Measurements from ENCODE around the gene CCDC149.

CCDC149 gene

DNA sequence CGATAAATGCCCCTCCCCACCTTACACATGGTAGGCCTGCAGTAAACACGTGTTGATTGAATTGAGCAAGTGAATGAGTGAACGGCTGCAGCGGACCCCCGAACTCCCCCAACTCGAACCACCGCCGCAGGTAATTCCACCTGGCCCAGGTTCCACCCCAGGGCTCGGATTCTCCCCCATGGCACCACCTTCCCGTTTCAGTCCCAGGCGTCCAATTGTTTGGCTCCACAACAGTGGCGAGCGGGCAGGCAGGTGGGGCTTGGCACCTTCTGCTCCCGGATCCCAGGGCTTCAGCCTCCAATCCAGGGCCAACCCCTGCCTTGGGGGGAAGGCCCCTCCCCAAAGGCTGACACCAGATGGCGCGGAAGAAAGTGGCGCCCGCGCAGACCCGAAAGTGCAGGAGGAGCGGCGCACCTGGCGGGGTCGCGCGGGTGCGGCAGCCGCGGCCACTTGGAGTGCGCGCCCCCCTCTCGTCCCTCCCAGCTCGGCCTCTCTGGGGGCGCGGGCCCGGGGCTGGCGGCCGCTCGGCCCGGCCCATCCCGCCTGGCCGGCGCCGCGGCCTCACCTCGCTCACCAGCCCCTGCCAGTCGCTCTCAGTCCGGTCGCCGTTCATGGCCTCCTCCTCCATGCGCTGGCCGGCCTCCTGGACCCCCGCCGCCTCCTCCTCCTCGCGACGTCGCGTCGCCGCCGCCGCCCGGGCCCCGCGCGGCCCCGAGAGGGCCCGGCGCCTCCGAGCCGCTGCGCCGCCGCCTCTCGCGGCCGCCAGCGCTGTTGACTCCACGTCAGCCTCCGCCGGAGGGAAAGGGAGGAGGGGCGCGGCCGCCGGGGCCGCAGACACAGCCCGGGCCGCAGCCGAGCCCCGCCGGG lies at the start of gene CCDC149:
Gene CCDC149 (minus strand): TSS at position 791 of the 867 bp plus-strand sequence. CDS start 178 bp downstream, at position 613.
- peak; percentile 82 for DNase-seq

DNA sequence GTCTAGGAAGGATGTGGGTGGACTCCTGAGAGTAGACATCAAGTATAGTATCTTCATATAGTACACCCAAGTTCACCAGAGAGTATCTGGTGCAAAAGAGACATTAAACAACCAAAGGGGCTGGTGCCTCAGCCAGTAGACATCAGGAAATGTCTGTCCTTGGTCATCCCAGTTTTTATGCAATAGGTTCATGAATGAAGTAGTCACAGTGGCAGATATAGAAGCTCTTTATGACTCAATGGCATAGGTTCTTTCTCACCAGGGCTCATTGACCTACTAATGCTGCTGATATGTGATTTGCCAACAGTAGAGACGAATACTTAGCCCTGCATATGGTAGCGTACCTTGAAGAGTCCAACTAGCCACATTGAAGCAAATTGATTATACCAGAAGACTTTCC lies 45.0 kb upstream of the CCDC149 start:
- no peak for DNase-seq

DNA sequence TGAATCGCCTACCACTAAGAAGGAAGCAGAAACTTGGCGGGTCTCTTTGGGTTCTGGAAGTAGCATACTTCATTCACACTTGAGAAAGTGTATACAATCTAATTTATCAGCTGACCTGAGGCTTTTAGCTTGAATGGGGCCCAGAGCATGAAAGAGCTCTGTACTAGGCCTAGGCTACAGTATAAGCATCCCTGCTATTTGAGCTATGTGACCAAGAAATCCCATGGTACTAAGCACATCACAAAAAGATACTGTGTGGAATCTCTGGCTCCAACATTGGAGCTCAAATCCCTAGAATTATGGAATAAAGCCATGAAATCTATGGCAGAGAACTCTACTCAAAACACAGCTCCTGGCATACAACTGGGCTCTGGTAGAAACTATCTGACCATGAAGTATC lies 43.9 kb upstream of the CCDC149 start:
- DNase-seq: no peak

DNA sequence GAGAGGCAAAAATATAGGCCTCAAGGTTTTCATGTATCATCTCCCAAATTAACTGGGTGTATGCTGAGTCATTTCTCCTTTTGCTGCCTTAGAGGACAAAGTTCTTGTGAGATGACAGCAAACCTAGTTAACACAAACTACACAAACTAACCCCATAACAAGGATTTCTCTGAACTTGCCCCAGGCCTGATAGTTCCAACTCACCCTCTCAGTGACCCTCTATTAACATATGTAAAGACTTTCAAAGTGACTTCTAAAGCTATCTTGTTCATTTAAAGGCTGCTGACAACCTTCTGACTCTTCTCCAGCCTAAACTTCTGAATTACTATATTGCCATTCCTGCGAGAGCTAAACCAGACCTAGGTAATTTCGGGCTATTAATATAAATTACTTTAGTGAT lies 43.2 kb upstream of the CCDC149 start:
- DNase-seq: no peak

DNA sequence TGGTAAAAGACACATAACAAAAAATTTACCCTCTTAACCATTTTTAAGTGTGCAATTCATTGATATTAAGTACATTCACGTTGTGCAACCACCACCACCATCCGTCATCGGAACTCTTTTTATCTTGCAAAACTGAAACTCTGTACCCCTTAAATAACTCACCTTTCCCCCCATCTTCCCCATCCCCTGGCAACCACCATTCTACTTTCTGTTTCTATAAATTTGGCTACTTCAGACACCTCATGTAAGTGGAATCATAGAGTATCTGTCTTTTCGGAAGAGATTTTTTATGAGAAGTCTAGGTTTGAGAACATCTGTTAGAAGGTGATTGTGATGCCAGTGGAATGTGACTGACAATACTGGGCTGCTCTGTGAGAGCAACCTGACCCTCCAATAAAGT lies 39.8 kb upstream of the CCDC149 start:
- no peak for DNase-seq

DNA sequence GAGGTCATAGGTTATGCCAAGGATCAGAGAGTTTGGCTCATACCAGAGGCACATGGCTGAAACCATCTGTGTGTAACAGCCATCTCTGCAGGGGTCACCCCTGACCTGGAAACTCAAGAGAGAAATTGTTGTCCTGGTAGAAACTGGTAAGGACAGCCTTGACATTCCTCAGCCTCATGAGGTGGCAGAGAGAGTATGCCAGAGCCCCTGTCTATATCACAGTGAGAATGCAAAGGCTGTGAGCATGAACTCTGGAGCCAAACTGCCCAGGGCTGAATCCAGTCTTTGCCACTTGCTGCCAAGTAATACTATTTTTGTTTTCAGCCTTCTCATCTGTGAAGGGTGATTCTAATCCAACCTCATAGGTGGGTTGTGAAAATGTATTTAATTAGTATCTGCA lies 37.1 kb upstream of the CCDC149 start:
- no peak for DNase-seq

DNA sequence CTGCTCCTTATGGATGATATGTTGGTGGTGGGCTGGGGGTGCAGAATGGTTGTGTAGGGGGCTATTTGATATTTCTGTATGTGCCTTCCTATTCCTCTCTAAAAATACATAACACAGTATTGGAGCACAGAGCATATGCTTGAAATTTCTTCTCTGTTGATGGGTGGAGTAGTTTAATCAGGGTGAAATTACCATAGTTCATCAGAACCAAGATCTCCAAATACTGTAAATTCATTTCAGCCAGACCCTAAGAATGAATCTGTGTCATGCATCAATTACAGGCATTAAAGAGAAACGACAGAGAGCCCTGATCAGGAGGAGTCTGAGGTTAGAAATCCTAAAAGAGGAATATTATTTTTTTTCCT lies 25.1 kb upstream of the CCDC149 start:
- no peak for DNase-seq

DNA sequence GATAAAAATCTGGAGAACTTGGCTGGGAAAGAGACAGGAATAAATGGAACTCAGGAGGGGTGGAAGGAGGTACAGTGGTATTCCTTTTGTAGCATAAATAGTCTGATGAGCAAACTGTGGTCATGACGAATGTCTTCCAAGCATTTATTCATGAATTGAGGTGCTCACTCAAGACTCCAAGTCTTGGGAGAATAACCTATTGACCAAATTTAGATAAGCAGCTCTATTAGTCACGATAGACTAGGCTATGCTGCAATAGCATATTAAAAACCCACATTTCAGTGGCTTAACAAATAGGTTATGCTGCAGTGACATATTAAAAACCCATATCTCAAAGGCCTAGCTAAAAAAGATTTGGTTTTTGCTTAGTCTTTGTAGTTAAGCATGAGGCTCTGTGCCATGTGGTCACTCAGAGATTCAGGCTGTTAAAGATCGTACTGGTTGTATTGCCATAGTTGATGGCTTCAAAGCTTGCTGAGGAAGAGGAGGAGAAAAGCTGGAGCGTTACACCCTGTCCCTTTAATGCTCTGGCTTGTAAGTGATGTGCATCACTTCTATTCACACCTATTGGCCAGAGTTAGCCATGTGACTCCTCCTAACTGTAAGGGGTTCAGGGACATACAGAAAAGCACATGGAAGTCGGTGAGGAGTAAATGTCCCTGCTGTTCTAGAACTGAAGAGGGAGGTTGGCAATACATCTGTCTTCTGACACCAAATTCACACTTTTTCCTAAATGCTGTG lies 24.5 kb upstream of the CCDC149 start:
- no peak for DNase-seq

DNA sequence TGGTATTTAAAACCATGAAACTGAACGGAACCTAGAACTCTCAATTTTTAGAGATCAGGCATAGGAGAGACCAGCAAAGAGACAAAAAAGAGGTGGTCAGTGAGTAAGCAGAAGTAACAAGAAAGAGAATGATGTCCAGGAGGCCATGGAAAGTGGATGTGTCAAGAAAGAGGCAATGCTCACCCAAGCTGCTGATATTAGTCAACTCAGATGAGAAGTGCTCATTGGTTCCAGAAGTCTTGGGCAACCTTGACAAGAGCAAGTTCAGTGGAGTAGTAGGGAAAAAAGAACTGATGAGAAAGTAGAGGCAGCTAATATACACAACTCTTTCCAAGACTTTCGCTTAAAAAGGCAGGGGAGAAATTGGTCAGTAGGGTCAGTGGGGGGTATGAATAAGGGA lies 23.0 kb upstream of the CCDC149 start:
- DNase-seq: no peak

DNA sequence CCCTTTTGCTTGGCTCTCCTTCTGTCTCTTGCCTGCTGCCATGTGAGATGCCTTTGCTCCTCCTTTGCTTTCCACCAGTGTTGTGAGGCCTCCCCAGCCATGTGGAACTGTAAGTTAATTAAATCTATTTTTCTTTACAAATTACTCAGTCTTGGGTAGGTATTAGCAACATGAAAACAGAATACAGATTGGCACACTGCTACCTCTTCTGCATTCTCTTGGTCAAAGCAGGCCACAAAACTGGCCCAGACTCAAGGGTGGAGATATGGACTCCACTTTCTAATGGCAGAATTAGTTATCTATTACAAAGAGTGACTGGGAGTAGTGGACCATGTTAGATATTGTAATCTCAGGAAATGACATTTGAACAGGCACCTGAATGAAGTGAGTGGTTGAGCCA lies 21.5 kb upstream of the CCDC149 start:
- no peak for DNase-seq

DNA sequence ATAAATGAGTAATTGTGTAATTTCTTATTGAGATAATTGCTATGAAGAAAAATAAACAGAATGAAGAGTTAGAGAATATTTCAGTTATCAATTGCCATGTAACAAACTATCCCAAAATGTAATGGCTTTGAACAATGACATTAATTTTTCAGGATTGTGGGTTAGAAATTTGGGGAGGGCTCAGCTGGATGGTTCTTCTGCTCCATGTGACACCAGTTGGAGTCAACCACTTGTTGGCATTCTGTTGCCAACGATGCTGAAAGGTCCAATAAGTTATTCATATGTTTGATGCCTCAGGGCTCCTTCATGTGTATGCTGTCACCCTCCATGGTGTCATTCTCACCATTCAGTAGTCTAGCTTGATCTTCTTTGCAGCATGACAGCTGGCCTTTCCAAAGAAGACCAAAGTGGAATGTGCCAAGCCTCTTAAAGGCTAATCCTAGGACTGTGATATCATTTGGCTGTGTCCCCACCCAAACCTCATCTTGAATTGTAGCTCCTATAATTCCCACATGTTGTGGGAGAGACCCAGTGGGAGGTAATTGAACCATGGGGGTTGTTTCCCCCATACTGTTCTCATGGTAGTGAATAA lies 20.9 kb upstream of the CCDC149 start:
- no peak for DNase-seq

DNA sequence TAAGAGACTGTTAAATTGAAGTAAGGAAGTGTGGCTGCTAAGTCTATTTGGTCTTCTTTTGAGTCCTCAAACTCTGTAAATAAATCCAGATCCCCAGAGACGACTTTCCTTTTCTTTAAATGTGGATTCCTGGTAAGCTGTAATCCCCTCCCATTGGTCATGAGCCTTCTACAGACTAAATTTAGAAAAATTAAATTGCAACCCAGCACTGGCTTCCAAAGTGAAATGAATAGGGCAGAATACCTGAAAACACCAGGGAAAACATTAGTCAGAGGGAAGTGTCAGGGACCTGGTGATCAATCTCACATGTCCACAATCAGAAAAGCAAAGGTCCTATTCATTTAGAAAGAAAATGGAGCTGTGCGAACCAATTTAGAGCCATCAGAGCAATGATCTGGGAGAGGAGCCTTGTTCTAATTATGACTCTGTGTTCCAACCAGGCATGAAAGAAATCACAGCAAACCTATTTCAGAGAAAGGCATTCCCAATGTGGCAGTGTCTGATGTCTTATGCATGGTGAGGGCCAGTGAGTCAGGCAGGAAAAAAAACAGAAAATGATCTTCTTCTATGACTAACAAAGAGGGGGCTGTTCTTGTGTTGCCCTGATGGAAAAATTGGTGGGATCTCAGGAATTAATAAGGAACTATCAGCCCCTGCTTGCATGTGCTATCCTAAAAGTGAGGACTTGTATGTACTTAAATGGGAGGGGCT lies 19.8 kb upstream of the CCDC149 start:
- DNase-seq: no peak

DNA sequence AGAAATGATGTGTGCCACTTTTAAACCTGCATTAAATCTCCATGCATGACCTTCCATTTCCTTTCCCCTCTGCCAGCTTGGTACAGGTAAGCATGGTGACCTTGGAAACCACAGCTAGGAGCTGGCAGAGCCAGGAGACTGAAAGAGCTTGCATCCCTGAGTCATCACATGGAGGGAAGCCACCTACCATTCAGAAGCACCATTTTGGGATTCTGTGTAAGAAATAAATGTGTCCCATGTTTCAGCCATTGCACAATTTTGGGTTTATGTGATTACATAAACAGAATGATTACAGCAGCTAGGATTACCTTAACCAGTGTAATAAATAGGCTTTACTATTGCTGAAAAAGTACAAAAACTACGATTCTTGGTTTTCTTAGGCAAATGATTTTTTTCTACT lies 17.3 kb upstream of the CCDC149 start:
- no peak for DNase-seq

DNA sequence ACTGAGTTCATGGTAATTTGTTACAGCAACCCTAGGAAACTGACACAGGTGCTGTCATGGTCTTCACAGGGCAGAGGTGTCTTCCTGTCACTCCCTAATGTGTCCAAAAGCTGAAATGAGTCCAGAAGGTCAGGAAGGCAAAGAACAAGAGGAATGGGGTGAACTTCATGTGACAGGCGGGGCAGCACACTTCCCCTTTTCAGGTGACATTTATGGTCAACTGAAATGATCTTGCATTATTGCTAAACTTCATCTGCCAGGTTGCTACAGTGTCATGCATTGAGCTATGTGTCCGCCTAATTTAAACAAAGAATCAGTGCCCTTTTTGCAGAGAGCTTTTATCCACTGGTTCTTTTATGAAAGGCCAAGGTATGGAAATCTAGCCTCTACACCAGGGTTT lies 15.9 kb upstream of the CCDC149 start:
- DNase-seq: no peak

DNA sequence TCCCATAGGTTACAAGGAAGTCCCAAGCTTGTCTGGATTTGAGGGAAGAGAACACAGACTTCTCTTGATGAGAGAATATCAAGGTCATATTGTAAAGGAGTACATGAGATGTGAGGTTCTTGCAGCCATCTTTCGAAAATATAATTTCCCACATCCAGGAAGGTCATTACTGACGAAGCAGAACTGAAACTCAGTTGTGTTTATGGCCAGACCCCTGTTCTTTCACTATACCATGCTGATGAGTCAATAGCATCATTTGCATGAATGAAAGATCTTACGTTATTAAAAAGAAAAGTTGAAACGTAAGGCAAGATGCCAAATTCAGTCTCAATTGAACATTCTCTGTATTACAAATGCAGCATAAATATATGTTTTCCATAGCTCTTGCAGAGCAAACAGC lies 14.2 kb upstream of the CCDC149 start:
- DNase-seq: no peak

DNA sequence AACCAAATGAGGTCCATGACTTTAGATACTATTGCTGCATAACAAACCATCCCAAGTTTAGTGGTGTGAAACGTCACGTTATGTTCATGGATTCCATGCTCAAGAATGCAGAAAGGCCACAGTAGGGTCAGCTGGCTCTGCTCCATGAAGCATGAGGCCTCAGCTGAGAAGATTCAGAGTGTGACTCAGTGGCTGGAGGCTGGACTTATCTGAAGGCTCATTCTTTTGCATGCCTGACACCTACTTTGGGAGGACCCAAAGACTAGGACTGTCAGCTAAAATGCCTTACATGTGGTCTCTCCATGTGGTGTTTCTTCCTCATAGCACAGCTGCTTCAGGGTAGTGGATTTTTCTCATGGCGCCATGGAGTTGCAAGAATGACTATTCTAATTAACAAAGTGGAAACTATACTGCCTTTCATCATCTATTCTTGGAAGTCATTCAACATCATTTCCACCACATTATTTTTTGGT lies 11.5 kb upstream of the CCDC149 start:
- DNase-seq: no peak

DNA sequence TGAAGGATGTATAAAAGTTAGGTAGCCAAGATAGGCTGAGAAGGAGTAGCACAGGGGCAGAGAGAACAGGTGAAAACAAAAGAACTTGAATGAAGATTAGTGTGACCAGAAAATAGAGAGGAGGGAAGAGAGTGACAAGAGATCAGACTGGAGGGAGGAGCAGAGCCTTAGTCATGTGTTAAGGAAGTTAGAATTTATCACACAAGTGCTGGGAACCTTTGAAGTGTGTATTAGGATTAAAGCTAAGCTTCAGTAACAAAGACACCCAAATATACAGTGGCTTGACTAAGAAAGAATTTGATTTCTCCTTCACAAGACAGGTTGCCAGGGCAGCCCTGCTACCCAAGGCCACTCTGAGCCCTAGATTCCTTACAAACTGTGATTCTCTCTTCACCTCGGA lies 10.7 kb upstream of the CCDC149 start:
- no peak for DNase-seq

DNA sequence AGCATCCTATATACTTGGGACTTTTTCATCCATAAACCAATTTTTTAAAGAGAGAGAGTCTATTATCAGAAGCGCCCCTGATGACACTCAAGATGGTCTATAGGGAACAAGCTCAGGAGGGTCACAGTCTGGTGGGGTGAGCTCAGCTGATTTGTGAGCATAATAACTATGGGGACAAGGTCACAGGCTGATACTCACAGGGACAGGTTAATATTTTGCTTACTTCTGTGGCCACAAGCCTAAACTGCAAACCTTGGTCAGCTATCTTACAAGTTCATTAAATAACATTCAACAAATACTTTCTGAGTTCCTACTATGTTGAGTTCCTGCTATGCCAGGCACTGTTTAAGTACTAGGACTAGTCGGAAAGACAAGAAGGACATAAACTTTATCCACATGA lies 10.2 kb upstream of the CCDC149 start:
- DNase-seq: no peak

DNA sequence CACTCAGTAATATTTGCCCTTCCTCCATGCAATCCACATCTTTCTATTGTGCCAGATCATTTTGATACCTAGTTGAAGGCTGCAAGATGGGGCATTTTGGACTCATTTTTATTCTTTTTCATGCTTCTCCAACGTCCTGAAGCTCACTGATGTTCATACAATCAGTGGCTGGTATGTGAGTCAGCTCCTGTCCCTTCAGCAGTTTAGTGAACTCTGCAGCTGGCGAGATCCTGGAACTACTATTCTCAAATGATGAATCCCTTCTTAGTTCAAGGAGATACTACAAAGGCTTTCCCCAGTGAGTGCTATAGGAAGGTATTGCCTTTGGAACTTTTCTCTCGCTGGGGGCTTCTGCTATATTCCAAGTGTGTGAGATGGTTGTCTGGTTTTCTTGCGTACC lies 9.6 kb upstream of the CCDC149 start:
- no peak for DNase-seq

DNA sequence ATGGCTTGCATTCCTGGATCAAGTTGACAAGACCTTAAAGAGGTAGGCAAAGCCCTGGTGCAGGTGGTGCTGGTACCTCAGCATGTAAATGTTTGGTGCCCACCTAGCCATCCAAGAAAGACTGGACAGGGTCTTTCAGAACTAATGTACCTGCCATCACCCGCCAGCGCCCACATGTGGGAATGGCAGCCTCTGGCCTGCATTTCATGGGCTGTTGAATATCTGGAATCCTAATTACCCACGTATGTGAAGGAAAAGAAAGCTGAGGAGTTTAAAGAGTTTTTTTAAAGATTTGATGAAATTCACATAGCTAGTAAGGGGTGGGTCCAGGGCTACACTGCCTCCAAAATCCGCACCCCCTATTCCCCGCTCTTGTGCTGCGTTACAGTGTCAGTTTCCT lies 8.6 kb upstream of the CCDC149 start:
- no peak for DNase-seq

DNA sequence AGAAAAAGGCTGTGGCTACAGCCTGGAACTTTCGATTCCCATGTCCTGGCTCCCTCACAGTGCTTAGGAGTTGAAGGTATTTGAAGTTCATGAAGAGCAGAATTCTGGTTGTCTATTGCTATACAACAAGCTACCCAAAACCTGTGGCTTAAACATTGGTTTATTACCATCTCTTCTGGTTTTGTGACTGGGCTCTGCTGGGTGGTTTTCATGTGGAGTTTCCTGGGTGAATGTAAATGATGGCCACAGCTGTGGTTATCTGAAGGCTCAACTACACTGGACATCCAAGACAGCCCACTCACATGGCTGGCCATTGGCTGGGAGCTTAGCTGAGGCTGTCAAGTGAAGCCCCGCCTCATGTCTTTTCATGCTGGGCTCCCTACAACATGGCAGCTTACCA lies 7.2 kb upstream of the CCDC149 start:
- DNase-seq: no peak

DNA sequence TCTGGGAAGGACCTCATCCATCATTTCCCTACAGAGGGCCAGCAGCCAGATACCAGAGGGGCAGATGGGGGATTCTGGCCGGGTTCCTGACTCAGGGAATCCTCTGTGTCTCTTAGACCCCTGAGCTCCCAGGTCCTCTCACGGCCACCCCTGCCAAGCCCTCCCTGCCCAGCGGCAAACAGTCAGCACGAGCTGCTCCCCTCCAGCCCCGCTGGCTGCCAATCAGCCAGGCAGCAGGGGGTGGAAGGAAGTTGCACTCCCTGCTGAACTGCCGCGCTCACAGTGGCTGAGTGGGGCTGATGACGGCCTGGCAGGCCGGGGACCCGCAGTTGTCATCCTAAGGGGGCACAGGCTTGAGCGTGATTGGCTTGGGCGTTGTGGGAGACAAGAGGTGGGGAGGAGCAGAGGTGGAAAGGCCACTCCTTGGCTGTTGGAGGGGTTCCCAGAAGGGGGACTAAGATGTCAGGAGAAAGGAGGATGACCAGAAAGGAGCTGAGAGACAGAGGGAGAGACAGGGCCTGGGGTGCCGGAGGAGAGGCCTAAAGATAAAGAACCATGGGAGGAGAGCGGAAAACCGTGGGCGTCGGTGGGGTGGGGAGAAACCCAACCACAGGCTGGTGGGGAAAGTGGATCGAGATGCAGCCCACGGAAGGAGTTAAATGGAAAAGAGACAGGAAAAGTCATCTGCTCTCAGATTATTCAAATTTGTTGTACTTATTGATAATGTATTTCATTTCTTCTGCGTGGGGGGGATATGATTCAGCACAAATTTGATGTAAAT lies 4.4 kb upstream of the CCDC149 start:
- DNase-seq: no peak

Data from NCI-H510A (cell line).